Mucosa of descending colon (tissue), 3 donors: ENCODE results near the gene STX18. TPM values are rescaled to one million over a fixed set of nuclear protein-coding genes. Genes with fewer than 3 reads are reported as not detected.
"Not testable (repeated sequence)": the region's sequence is repeated elsewhere in the genome, so short reads cannot be mapped to it uniquely, and the experiment has no call there.

ENCODE experiments used
- ATAC-seq: fragments of 200-7000 bp; cut with Tn5 transposase; one replicate; pipeline ENCODE4 v1.9.1; 2020; ENCODE audit warnings: mild to moderate bottlenecking, moderate library complexity
- DNase-seq, 3 donors: peaks; one replicate each; pipeline ENCODE4 v3.0.0-alpha.2; 2020
- H3K36me3 ChIP-seq: fragments of 200-600 bp; one replicate; pipeline ENCODE4 v1.8.0; 2021; ENCODE audit warnings: low read depth, mild to moderate bottlenecking
- H3K4me1 ChIP-seq: fragments of 200-600 bp; one replicate; pipeline ENCODE4 v1.8.0; 2021; ENCODE audit warnings: low read depth, mild to moderate bottlenecking
- H3K4me3 ChIP-seq: fragments of 200-600 bp; one replicate; pipeline ENCODE4 v1.8.0; 2021; ENCODE audit warnings: mild to moderate bottlenecking
- H3K9me3 ChIP-seq: fragments of 200-600 bp; one replicate; pipeline ENCODE4 v1.8.0; 2021; ENCODE audit warnings: mild to moderate bottlenecking
- intact Hi-C, 2 donors: fragments of 100-400 bp; cut with DNase I in 1 of 2; cut with micrococcal nuclease in 1 of 2; formaldehyde crosslinking; loops; one replicate each; pipeline versions ENCODE4 v1.11.0 to v1.11.1; 2022; cut with DNase I, micrococcal nuclease
- total RNA-seq, 3 donors: library from RNA; stranded (reverse); fragmentation: NEBNext Ultra II Directional in 2 of 3; extraction: Animal tissue kit (Norgen Biotek cat#: 25700) in 2 of 3; gene quantifications; one replicate each; pipeline versions ENCODE4 v1.2.1 to v1.2.4, GENCODE V29; 2021 to 2023
- TF ChIP-seq, protein P1 (sequence below): fragments of 200-600 bp; IDR thresholded peaks from one replicate; pipeline ENCODE4 v1.8.0; 2022; ENCODE audit warnings: antibody characterized with exemption, mild to moderate bottlenecking
- donor health status: DM: no; HTN: no; CAD: no; lungs with moderate emphysema.
- donor health status: DM: no; HTN: no; CAD: no.
- donor health status: DM: no; HTN: yes; CAD: no.

Gene STX18
- total RNA-seq, 3 donors from 2014 or later, result 33.1 to 43.3 (median 36.3) TPM

GRCh38 chr4:4560642-4561041 is 18.8 kb upstream of the STX18 start:
- no peak for ATAC-seq
- no peaks in the 10 kb centered on the region for H3K9me3 ChIP-seq
- H3K4me3 ChIP-seq, result no peak overlapping the region
- H3K4me1 ChIP-seq, result no peaks in the 10 kb centered on the region
- DNase-seq, result no peak
- no peaks in the 10 kb centered on the region for H3K36me3 ChIP-seq
- TF ChIP-seq, protein P1, sequence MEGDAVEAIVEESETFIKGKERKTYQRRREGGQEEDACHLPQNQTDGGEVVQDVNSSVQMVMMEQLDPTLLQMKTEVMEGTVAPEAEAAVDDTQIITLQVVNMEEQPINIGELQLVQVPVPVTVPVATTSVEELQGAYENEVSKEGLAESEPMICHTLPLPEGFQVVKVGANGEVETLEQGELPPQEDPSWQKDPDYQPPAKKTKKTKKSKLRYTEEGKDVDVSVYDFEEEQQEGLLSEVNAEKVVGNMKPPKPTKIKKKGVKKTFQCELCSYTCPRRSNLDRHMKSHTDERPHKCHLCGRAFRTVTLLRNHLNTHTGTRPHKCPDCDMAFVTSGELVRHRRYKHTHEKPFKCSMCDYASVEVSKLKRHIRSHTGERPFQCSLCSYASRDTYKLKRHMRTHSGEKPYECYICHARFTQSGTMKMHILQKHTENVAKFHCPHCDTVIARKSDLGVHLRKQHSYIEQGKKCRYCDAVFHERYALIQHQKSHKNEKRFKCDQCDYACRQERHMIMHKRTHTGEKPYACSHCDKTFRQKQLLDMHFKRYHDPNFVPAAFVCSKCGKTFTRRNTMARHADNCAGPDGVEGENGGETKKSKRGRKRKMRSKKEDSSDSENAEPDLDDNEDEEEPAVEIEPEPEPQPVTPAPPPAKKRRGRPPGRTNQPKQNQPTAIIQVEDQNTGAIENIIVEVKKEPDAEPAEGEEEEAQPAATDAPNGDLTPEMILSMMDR, result no peak
- intact Hi-C loops, result no loop called here

DNA sequence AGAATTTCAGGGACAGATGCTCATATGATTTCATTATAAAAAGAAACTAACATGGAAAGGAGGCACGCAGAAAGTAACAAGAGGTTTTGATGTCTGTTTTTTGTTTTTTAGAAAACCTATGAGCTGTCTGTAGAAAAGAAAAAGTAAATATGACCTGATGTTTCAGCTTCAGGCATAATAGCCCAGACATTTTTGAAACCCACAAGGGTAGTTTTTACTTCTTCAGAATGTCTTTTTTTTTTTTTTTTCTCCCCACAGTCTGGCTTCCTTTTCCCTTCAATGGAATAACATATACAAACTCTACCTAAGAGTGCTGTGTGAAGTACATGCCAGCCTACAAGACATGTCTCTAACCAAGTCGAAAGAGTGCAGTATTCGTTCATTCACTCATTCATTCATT is 18.3 kb upstream of the STX18 start:
- Histone ChIP-seq H3K36me3 (no peaks in the 10 kb centered on the region), H3K4me1 (no peaks in the 10 kb centered on the region), H3K4me3 (no peak overlapping the region), H3K9me3 (no peaks in the 10 kb centered on the region)
- TF ChIP-seq, protein P1, result no peak
- ATAC-seq (no peak), DNase-seq (no peak)
- intact Hi-C loops, result no loop called here

DNA sequence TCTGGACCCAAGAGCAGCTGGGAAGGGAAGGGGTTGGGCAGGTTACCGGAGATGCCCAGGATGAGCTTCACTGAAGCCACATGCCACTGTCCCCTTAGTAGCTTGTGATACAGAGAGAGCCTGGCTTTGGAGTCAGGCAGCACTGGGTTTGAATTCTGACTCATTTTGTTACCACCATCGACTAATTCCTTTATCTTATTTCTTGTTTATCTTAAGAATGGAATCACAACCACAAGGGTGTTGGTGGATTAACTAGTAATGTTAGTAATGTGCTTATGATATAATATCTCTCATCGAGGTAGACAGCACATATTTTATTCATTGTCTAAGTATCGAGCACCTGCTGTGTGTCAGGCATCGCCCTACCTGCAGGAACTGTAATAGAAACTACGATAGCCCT is 17.7 kb upstream of the STX18 start:
- H3K36me3 ChIP-seq, result no peaks in the 10 kb centered on the region
- H3K9me3 ChIP-seq, result no peaks in the 10 kb centered on the region
- intact Hi-C loops, result no loop called here
- H3K4me1 ChIP-seq, result no peaks in the 10 kb centered on the region
- no peak for DNase-seq
- no peak overlapping the region for H3K4me3 ChIP-seq
- TF ChIP-seq, protein P1, result no peak
- no peak for ATAC-seq

DNA sequence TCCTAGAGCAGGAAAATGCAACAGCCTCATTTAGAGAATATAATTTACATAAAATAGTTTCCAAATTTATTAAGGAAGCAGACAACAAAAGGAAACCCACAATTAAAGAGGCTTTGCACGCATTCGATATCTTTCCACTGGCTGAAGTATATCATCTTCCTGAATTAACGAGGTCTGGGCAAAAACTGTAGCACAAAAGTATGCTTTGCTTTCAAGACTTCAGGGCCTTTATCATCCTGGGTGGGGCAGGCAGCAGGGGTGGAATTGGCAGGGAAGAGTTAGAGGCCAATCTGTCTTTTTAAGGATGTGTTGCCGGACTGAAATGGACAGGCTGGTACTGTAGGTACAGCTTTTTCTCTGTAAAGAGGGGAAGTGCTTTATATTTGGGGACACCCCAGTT is 17.0 kb upstream of the STX18 start:
- Histone ChIP-seq H3K9me3 (no peaks in the 10 kb centered on the region), H3K36me3 (no peaks in the 10 kb centered on the region), H3K4me3 (no peak overlapping the region), H3K4me1 (no peaks in the 10 kb centered on the region)
- intact Hi-C loops, result no loop called here
- ATAC-seq (no peak), DNase-seq (no peak)
- TF ChIP-seq, protein P1, result no peak

DNA sequence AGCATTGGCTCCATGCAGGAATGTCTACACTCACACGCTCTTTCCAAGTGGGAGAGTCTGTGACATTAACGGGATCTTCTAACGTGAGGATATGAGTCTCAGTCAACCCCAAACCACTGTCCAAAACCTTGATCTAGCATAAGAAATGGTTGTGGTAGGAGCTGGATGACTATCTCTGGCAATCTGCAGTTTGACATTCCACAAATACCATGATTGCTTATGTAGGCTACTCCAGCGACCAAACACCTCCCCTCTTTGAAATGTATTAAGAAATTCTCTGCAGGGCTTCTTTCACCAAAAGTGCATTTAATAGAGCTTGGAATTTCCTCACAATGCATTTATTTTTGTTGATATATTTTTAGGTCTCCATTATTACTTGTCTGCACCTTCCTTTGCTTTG is 14.1 kb upstream of the STX18 start:
- intact Hi-C loops, result no loop called here
- ATAC-seq (no peak), DNase-seq (no peak)
- TF ChIP-seq, protein P1, result no peak
- H3K4me3 ChIP-seq, result no peak overlapping the region
- H3K4me1 ChIP-seq, result no peaks in the 10 kb centered on the region
- H3K36me3 ChIP-seq, result no peaks in the 10 kb centered on the region
- no peaks in the 10 kb centered on the region for H3K9me3 ChIP-seq

GRCh38 chr4:4554234-4554633 is 12.4 kb upstream of the STX18 start:
- DNase-seq (no peak), ATAC-seq (no peak)
- Histone ChIP-seq H3K4me3 (no peak overlapping the region), H3K9me3 (no peaks in the 10 kb centered on the region), H3K4me1 (no peaks in the 10 kb centered on the region), H3K36me3 (no peaks in the 10 kb centered on the region)
- intact Hi-C loops, result no loop called here
- TF ChIP-seq, protein P1, result no peak

- DNase-seq, ATAC-seq, H3K9me3 ChIP-seq, H3K36me3 ChIP-seq, H3K4me3 ChIP-seq, H3K4me1 ChIP-seq, intact Hi-C loops: not testable (repeated sequence)
These were observed 10.2 kb upstream of the STX18 start for GRCh38 chr4:4552042-4552441.

DNA sequence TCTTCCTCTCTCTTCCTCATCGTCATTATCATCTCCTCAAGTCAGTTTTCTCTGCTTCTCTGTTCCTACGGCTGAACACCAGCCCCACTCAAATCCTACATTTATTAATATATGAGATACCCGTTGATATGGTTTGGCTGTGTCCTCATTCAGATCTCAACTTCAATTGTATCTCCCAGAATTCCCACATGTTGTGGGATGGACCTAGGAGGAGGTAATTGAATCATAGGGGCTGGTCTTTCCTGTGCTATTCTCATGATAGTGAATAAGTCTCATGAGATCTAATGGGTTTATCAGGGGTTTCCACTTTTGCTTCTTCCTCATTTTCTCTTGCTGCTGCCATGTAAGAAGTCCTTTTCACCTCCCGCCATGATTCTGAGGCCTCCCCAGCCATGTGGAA is 8.3 kb upstream of the STX18 start:
- H3K4me1 ChIP-seq, H3K4me3 ChIP-seq, H3K36me3 ChIP-seq, H3K9me3 ChIP-seq, DNase-seq, intact Hi-C loops, ATAC-seq: not testable (repeated sequence)
